IPS-NIHi11 (cell line): ENCODE results near the gene STUB1.

Experiments
- DNase-seq: peaks from one replicate; pipeline ENCODE4 v3.0.0; 2012; ENCODE audit warnings: mixed read lengths, low spot score

The STUB1 gene

GRCh38 chr16:712740-713250 lies 32.6 kb downstream of the STUB1 start:
- peak; percentile 40 for DNase-seq

- no peak for DNase-seq
Observed at GRCh38 chr16:714079-714478, 33.9 kb downstream of the STUB1 start.

DNA sequence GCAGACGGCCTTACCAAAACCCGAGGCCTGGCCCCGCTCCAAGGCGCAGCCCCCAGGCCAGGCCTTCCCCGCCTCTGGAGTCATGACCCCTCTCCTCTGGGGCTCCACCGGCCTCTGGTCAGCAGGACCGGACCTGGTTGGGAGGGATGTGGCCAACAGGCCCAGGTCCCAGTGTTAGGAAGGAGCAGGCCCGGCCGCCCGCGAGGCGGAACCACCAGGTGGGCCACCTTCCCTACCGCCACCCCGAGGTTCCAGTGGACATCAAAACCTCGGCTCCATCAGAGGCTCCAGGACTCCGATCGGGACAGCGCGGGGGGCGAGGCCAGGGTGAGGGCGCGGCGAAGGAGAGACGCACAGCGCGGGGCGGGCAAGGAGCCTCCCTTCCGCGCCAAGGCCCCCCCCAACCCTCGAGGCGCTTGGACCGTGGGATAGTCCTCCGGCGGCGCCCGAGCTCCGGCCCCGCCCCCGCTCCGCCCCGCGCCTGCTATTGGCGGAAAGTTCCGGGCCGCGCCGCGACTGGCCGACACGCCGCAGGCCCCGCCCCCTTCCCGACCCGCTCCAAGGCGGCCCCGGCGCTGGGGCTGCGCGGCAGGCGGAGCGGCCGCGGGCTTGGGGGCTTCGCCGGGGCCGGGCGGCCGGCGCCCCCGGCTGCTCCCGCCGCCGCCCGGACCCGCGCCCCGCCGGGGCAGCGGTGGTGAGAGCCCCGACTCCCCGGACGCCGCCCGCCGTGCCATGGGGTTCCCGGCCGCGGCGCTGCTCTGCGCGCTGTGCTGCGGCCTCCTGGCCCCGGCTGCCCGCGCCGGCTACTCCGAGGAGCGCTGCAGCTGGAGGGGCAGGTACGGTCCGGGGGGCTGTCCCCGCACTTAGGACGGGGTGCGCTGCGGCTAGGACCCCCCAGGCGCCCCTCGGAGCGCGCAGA lies 34.6 kb downstream of the STUB1 start, which contains the start of gene METRN:
METRN (plus strand) TSS at position 561 of the 919 bp plus-strand sequence; CDS start at position 733, 172 bp downstream.
- peak; percentile 94 for DNase-seq

DNA sequence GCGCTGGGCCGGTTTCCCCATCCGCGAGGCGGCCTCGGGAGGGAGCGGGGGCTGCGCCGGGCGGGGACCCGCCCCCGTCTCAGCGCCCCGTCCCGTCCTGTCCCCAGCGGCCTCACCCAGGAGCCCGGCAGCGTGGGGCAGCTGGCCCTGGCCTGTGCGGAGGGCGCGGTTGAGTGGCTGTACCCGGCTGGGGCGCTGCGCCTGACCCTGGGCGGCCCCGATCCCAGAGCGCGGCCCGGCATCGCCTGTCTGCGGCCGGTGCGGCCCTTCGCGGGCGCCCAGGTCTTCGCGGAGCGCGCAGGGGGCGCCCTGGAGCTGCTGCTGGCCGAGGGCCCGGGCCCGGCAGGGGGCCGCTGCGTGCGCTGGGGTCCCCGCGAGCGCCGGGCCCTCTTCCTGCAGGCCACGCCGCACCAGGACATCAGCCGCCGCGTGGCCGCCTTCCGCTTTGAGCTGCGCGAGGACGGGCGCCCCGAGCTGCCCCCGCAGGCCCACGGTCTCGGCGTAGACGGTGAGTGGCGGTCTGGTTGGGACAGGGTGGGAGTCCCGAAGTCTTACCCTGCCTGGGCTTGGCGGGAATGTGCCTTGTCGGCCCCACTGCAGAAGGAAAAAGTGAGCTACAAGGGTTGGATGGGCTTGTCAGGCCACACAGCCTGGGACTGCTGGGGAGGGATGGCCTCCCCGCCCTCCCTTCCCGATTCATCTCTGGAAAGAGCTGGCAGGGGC lies 35.4 kb downstream of the STUB1 start:
- peak; percentile 61 for DNase-seq

DNA sequence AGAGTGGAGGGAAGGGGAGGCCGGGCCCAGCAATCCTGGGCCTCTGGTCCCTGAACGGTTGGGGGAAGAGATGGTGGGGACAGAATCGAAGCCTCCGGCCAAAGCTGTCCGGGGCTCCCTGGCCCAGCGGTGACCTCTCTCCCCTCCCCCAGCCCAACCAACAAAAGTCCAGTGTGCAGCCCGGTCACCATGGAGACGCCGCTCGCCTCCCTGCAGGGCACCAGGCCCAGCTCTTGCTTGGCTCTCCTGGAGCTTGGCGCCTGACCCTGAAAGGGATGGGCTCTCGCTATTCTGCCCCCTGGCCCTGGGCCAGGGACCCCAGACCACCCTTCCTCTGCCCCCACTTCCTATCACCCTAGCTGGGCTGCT lies 36.0 kb downstream of the STUB1 start:
- peak; percentile 52 for DNase-seq

GRCh38 chr16:716768-717325 lies 36.6 kb downstream of the STUB1 start:
- DNase-seq = no peak

DNA sequence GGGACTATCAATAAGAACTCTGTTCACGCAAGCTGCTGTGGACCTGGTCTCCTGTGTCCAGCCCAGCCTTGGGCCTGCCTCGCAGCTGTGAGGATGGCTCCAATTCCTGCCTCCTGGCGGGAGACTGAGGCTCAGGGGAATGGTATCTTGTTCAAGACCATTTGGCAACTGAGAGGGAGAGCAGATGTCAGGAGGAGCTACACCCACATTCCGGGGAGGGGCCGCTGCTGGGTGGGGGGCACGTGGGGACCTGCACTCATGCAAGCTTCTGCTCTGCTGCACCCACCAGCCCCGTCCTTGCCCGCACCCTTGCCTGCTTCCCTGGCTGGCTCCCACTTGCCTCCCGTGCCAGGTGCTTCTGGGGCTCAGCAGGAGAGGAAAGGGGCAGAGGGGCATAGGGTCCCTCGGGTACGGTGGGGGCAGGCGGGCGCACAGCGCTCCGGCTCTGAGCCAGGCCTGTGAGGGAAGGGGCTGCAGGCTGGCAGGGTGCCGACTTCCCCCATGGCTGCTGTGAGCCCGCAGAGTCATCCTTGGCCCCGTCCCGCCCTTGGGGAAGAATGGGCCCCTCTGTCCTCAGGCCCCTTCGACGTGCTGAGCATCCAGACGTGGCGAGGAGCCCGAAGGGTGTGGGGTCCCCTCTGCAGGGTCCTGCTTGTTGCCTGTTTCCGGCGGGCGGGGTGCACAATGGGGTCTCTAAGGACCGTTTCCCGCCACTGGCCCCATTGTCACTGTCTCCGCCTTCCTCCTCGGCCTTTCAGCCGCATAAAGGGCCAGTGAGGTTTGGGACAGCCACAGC lies 37.4 kb downstream of the STUB1 start:
- no peak for DNase-seq

GRCh38 chr16:718389-718788 lies 38.2 kb downstream of the STUB1 start:
- DNase-seq = no peak

DNA sequence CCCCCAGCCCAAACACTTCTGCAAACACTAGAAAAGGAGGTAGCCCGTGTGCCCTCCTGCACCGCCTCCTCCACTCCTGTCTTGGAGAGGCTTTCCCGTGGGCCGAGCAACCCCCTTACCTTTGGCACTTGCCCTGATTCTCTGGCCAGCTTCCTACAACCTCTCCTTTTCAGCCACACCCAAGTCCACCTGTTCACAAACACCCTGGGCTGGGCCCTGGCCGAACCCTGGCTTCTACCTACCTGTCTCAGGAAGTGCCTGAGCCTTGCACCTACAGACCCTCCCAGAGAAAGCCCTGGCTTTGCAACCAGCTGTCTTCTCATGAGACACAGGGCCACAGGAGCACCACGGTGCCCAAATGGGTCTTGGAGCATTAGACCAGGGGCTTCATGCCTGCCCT lies 38.7 kb downstream of the STUB1 start:
- DNase-seq = no peak

GRCh38 chr16:719815-720446 lies 39.7 kb downstream of the STUB1 start:
- no peak for DNase-seq

- peak; percentile 52 for DNase-seq
Observed at GRCh38 chr16:720447-720989, 40.3 kb downstream of the STUB1 start.

- DNase-seq = peak; percentile 95
Observed at GRCh38 chr16:720990-721764, 41.0 kb downstream of the STUB1 start, which contains the start of gene ANTKMT. TSS of gene ANTKMT (plus strand) at chr16:721146. CDS start at chr16:721275, 129 bp downstream.

DNA sequence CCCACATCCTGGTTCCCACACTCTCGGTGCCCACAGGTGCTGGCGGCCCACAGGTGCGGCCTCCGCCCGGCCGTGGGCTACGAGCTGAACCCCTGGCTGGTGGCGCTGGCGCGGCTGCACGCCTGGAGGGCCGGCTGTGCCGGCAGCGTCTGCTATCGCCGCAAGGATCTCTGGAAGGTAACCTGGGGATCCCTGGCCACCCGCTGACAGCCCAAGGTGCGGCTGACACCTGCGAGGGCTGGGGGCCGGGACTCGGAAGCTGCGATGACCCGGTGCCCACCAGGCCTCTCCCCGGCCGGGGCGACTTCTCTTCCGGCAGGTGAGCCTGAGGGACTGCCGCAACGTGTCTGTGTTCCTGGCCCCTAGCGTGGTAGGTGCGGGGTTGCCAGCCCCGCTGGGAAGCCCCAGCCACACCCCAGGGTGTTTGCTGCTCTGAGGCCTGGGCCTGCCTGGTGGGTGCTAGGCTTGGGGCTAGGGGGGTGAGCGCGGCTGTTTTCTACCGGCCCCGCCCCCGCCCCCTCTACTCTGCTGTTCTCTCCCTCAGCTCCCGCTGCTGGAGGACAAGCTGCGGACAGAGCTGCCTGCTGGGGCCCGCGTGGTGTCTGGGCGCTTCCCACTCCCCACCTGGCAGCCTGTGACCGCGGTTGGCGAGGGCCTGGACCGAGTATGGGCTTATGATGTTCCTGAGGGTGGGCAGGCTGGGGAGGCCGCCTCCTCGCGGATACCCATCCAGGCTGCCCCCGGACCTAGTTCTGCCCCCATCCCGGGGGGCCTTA lies 41.7 kb downstream of the STUB1 start:
- DNase-seq = no peak

DNA sequence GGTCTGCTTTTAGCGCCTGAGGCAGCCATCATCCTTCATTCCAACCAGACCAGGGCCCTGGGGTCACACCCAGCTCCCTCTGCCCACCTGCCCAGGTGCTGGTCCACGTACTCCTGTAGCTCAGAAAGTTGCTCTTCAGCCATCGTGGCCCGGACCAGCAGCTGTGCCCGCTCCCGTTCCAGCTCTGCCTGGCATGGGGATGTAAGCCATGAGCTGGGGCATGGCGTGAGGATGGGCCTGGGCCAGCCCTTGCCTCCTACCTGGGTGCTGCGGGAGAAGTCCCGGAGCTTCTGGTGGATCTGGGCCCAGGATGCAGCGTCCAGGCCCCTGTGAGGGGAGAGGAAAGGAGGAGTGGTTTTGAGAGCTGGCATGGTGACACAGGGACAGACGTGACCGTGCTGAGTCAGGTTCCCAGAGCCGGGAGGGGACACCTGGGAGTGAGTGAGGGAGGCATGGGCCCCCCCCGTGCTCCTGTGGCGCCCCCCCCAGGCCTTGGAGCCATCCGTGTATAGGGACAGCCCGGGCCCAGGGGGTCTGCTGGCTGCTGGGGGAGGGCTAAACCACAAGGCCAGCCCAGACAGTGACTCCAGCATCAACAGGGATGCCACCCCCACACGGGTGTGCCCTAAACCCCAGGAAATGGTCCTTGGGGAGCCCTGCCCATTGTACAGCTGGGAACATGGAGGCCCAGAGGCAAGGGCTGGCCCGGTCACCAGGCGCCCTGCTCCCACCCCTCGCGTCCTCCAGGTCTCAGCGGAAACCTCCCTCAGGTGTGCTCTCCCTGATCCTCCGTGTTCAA lies 42.8 kb downstream of the STUB1 start:
- no peak for DNase-seq

DNA sequence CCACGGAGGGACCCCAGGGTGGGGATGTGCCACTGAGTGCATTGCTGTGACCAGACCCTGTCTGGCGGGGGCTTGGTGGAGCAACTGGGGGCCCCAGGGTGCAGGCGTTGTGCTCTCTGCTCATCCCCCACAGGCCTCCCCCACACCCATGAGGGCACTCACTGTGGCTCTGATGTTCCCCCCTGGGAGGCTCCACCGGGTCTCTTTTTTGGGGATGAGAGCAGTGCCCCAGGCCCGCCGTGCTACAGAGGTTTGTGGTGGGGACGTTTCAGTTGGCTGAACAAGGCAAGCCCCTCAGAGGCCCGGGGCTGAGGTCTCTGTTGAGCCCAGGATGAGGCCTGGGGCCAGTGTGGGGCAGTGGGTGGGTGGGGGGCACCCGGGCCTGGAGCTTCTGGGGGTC lies 43.5 kb downstream of the STUB1 start:
- DNase-seq = no peak

DNA sequence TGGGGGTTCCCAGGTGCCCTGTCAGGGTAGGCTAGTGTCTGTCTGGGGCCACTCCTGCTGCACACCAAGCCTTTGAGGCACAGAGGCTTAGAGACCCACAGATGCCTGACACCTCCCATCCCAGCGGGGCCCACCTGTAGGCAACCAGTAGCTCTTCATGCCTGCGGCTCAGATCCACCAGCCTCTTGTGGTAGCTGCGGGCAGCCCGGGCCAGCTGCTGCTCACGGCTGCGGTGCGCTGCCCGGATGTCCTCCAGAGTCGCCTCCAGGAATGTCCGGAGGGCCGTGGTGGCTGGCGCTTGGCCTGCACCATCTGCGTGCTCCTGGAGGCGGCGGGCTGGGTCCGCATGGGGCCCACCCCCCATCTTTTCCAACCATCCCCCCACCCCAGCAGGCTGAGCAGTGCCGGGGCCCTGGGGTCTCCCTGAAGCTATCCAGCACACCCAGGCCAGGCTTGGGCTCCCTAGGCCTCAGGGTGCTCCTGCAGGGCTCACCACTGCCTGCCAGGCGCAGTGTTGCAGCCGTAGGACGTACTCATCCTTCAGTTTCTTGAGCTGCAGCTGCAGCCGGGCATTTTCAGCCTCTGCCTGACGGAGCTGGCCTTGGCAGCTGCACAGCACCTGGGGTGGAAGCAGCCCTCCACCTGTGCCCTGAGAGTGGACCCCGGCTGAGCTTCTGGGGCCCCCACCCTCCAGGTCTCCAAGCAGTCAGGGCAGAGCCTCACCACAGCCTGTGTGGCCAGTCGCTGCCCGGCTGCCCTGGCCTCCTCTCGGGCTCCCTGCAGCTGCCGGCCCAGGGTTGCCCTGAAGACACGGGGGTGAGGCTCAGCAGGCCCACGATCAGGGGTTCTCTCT lies 44.2 kb downstream of the STUB1 start:
- DNase-seq = no peak

DNA sequence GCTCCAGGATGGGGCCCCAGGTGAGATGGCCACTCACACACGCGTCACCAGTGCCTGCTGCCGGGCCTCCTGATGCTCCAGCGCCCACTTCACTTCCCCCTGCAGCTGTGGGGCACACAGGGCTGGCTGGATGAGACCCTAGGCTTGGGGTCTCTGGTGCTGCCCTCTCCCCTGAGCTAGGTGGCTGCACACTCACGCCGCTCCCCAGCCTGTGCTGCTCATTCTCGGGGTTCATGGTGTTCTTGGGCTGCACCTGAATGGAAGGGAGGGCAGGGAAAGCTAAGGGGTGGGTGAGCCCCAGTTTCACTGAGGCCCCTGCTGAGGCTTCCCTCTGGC lies 44.8 kb downstream of the STUB1 start:
- no peak for DNase-seq
